ENCODE data around the gene MRPL3.

DNA sequence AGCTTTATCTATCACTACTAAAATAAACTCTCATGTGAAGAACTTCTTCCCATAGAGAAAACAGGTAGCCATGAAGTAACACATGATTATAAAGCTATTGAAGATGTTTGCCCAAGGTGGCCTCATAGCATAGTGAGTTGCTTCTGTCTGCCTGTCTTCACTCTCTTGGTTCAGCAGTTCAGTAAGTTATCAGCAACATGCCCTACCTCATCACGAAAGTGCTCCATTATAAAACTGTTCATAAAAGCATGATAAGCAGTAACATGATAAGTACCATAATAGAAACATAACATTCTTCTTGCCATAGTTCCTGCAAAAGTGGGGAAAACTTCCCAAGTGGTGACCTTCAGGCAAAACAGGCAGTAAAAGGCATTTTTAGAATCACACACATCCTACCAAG lies 45.6 kb downstream of the MRPL3 start:
- TF ChIP-seq POLR2A (IDR thresholded peaks at IDR 0.05) (no peak), POLR2AphosphoS5 (IDR thresholded peaks at IDR 0.05) (no peak)
- TF ChIP-seq, protein P1, sequence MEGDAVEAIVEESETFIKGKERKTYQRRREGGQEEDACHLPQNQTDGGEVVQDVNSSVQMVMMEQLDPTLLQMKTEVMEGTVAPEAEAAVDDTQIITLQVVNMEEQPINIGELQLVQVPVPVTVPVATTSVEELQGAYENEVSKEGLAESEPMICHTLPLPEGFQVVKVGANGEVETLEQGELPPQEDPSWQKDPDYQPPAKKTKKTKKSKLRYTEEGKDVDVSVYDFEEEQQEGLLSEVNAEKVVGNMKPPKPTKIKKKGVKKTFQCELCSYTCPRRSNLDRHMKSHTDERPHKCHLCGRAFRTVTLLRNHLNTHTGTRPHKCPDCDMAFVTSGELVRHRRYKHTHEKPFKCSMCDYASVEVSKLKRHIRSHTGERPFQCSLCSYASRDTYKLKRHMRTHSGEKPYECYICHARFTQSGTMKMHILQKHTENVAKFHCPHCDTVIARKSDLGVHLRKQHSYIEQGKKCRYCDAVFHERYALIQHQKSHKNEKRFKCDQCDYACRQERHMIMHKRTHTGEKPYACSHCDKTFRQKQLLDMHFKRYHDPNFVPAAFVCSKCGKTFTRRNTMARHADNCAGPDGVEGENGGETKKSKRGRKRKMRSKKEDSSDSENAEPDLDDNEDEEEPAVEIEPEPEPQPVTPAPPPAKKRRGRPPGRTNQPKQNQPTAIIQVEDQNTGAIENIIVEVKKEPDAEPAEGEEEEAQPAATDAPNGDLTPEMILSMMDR (IDR thresholded peaks at IDR 0.05) = no peak
